OCI-LY3 (cell line): ENCODE results near the gene CACNA1A.

Experiments used
- CTCF ChIP-seq: fragments of 200-600, 300-600 bp; sonication (generic); IDR thresholded peaks from 2 replicates; pipeline ENCODE4 v1.5.1; 2014; ENCODE audit warnings: antibody characterized with exemption, low read length, low read depth
- EZH2phosphoT487 ChIP-seq: fragments of 200-600 bp; shearing (Covaris generic); IDR thresholded peaks from 2 replicates; pipeline ENCODE4 v1.6.1; 2018; ENCODE audit warnings: antibody characterized with exemption, mixed run types, low read depth

GRCh38 chr19:13459351-13459750 lies 46.9 kb downstream of the CACNA1A start:
- TF ChIP-seq CTCF (no peak), EZH2phosphoT487 (no peak)
